ENCODE measurements around the gene OMP. TPM values are rescaled to one million over a fixed set of nuclear protein-coding genes. Genes with fewer than 3 reads are reported as not detected.

Gene OMP
- total and polyA plus RNA-seq, 3 donors from 2014 or later: 1.7 to 6.7 TPM; not detected in 1

DNA sequence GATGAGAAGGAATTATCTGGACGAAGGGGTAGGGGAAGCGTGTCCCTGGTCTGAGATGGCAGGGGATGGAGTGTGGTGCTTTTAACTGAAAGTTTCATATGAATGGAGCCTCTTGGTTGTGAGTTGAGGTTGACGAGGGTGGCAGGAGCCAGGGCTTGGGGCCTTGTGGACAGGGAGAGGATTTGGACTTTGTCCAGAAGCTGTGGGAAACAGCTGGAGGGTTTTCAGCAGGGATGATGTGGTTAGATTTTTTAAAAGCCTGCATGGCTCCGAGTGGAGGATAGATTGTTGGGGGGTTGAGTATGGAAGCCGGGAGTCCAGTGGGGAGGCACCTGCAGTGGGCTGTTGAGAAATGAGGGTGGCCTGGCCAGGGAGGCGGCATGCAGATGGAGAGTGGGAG is 50.2 kb downstream of the OMP start:
- H3K4me3 ChIP-seq: no peak overlapping the region
- H3K27me3 ChIP-seq: no peaks in the 10 kb centered on the region
- no peaks in the 10 kb centered on the region for H3K9me3 ChIP-seq
- TF ChIP-seq, protein P1, sequence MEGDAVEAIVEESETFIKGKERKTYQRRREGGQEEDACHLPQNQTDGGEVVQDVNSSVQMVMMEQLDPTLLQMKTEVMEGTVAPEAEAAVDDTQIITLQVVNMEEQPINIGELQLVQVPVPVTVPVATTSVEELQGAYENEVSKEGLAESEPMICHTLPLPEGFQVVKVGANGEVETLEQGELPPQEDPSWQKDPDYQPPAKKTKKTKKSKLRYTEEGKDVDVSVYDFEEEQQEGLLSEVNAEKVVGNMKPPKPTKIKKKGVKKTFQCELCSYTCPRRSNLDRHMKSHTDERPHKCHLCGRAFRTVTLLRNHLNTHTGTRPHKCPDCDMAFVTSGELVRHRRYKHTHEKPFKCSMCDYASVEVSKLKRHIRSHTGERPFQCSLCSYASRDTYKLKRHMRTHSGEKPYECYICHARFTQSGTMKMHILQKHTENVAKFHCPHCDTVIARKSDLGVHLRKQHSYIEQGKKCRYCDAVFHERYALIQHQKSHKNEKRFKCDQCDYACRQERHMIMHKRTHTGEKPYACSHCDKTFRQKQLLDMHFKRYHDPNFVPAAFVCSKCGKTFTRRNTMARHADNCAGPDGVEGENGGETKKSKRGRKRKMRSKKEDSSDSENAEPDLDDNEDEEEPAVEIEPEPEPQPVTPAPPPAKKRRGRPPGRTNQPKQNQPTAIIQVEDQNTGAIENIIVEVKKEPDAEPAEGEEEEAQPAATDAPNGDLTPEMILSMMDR (IDR thresholded peaks at IDR 0.05): no peak
- no peaks in the 10 kb centered on the region for H3K36me3 ChIP-seq (ENCODE audit: low read depth, missing control alignments)
- intact Hi-C loops (cut with DNase I; ENCODE audit: low total_unique reads): no loop called here
- 72 to 81% methylated on average over 6 of the region's 6 CpGs for WGBS, 2 donors
- no peak for DNase-seq
- H3K4me1 ChIP-seq: peaks cover 36% of the 10 kb centered on the region
- no peak overlapping the region for H3K27ac ChIP-seq

Other genes with a start within 250 kb of the OMP start
- 10 to 100 TPM; 14.6 to 23.7 TPM for gene ACER3, start 241.9 kb upstream of the OMP start, total RNA-seq
- gene ACER3, start 241.9 kb upstream of the OMP start, polyA plus RNA-seq (ENCODE audit: insufficient read depth, low read depth, low replicate concordance): 34.8 TPM
- gene B3GNT6, start 68.4 kb upstream of the OMP start, total RNA-seq: under 1 TPM; 0.47 to 0.74 TPM
- gene B3GNT6, start 68.4 kb upstream of the OMP start, polyA plus RNA-seq (ENCODE audit: insufficient read depth, low read depth, low replicate concordance): not detected
- gene CAPN5, start 35.9 kb upstream of the OMP start, total RNA-seq: 100 to 1,000 TPM; 102 to 116 TPM
- 62.3 TPM for gene CAPN5, start 35.9 kb upstream of the OMP start, polyA plus RNA-seq (ENCODE audit: insufficient read depth, low read depth, low replicate concordance)
- gene MYO7A, start 25.4 kb downstream of the OMP start, total RNA-seq: 100 to 1,000 TPM; 161 to 239 TPM
- gene MYO7A, start 25.4 kb downstream of the OMP start, polyA plus RNA-seq (ENCODE audit: insufficient read depth, low read depth, low replicate concordance): 40.1 TPM
- 10 to 100 TPM; 22.6 to 27.2 TPM for gene GDPD4, start 198.8 kb downstream of the OMP start, total RNA-seq
- 11.9 TPM for gene GDPD4, start 198.8 kb downstream of the OMP start, polyA plus RNA-seq (ENCODE audit: insufficient read depth, low read depth, low replicate concordance)